Measurements from ENCODE around the gene GRIA4.
"Not testable (repeated sequence)": the region's sequence is repeated elsewhere in the genome, so short reads cannot be mapped to it uniquely, and the experiment has no call there.

Gene GRIA4

GRCh38 chr11:105858841-105859240 is 249.0 kb downstream of the GRIA4 start:
- DNase-seq (ENCODE audit: low read depth in 2 of 2) = no peak

- DNase-seq (ENCODE audit: low read depth in 2 of 2) = no peak
These were observed 250.2 kb downstream of the GRIA4 start for GRCh38 chr11:105860105-105860504.

- DNase-seq (ENCODE audit: low read depth in 2 of 2) = no peak
These were observed 251.4 kb downstream of the GRIA4 start for GRCh38 chr11:105861225-105861624.

GRCh38 chr11:105862736-105863367 is 253.0 kb downstream of the GRIA4 start:
- peak; percentile 49 for DNase-seq (ENCODE audit: low read depth in 2 of 2)

- DNase-seq (ENCODE audit: low read depth in 2 of 2) = no peak
These were observed 253.7 kb downstream of the GRIA4 start for GRCh38 chr11:105863523-105863922.

- DNase-seq (ENCODE audit: low read depth in 2 of 2) = no peak
These were observed 257.9 kb downstream of the GRIA4 start for GRCh38 chr11:105867742-105868141.

- no peak for DNase-seq (ENCODE audit: low read depth in 2 of 2)
These were observed 259.0 kb downstream of the GRIA4 start for GRCh38 chr11:105868762-105869285.

- DNase-seq (ENCODE audit: low read depth in 2 of 2) = peak in 1 of 2 experiments; percentile 6
These were observed 260.7 kb downstream of the GRIA4 start for GRCh38 chr11:105870516-105871113.

GRCh38 chr11:105878510-105878909 is 268.6 kb downstream of the GRIA4 start:
- DNase-seq (ENCODE audit: low read depth in 2 of 2) = no peak

- not testable (repeated sequence) for DNase-seq (ENCODE audit: low read depth in 2 of 2)
These were observed 269.1 kb downstream of the GRIA4 start for GRCh38 chr11:105878927-105879326.

- no peak for DNase-seq (ENCODE audit: low read depth in 2 of 2)
These were observed 271.2 kb downstream of the GRIA4 start for GRCh38 chr11:105881027-105881426.

GRCh38 chr11:105884436-105884835 is 274.6 kb downstream of the GRIA4 start:
- no peak for DNase-seq (ENCODE audit: low read depth in 2 of 2)

GRCh38 chr11:105891685-105892084 is 281.8 kb downstream of the GRIA4 start:
- no peak for DNase-seq (ENCODE audit: low read depth in 2 of 2)

- no peak for DNase-seq (ENCODE audit: low read depth in 2 of 2)
These were observed 287.3 kb downstream of the GRIA4 start for GRCh38 chr11:105897161-105897560.

GRCh38 chr11:105899772-105900171 is 289.9 kb downstream of the GRIA4 start:
- DNase-seq (ENCODE audit: low read depth in 2 of 2) = no peak

- no peak for DNase-seq (ENCODE audit: low read depth in 2 of 2)
These were observed 290.7 kb downstream of the GRIA4 start for GRCh38 chr11:105900515-105901035.

- no peak for DNase-seq (ENCODE audit: low read depth in 2 of 2)
These were observed 293.2 kb downstream of the GRIA4 start for GRCh38 chr11:105903113-105903512.

GRCh38 chr11:105906517-105906916 is 296.6 kb downstream of the GRIA4 start:
- no peak for DNase-seq (ENCODE audit: low read depth in 2 of 2)

GRCh38 chr11:105907319-105907718 is 297.4 kb downstream of the GRIA4 start:
- DNase-seq (ENCODE audit: low read depth in 2 of 2) = no peak

- DNase-seq (ENCODE audit: low read depth in 2 of 2) = no peak
These were observed 300.3 kb downstream of the GRIA4 start for GRCh38 chr11:105910095-105910715.

GRCh38 chr11:105911454-105911853 is 301.6 kb downstream of the GRIA4 start:
- no peak for DNase-seq (ENCODE audit: low read depth in 2 of 2)

GRCh38 chr11:105912666-105913065 is 302.8 kb downstream of the GRIA4 start:
- no peak for DNase-seq (ENCODE audit: low read depth in 2 of 2)

GRCh38 chr11:105915021-105915420 is 305.1 kb downstream of the GRIA4 start:
- no peak for DNase-seq (ENCODE audit: low read depth in 2 of 2)

Measured in fibroblast of skin of left quadriceps (primary cell).